WTC11 (cell line): ENCODE data around the gene CCDC183. TPM values are rescaled to one million over a fixed set of nuclear protein-coding genes. Genes with fewer than 3 reads are reported as not detected.

Source experiments
- ATAC-seq: fragments of 200-7000 bp; cut with Tn5 transposase; 2 replicates; pipeline ENCODE4 v1.10.0; 2021; ENCODE audit warnings: mild to moderate bottlenecking, moderate library complexity
- CTCF ChIA-PET: fragments of 300-600 bp; sonication (Branson Sonifier 250); formaldehyde crosslinking; loops from one replicate; lab custom pipeline; 2021; ENCODE audit warnings: antibody characterized with exemption; lab: Charles Lee
- POLR2A ChIA-PET: fragments of 350-600 bp; sonication (Branson Sonifier 250); formaldehyde crosslinking; loops from one replicate; lab custom pipeline; 2021; ENCODE audit warnings: antibody characterized with exemption; lab: Charles Lee
- DNase-seq: peaks from one replicate; pipeline ENCODE4 v3.0.0; 2021; ENCODE audit warnings: low spot score
- H3K27ac Mint-ChIP-seq: 2 replicates; pipeline ENCODE4 v1.8.0; 2021; ENCODE audit warnings: mixed read lengths
- H3K27me3 Mint-ChIP-seq: 2 replicates; pipeline ENCODE4 v1.8.0; 2021; ENCODE audit warnings: low read depth, mild to moderate bottlenecking, moderate library complexity, mixed read lengths
- H3K36me3 Mint-ChIP-seq: 2 replicates; pipeline ENCODE4 v1.8.0; 2021; ENCODE audit warnings: mixed read lengths
- H3K4me1 Mint-ChIP-seq: 2 replicates; pipeline ENCODE4 v1.8.0; 2022; ENCODE audit warnings: mixed read lengths
- H3K4me3 Mint-ChIP-seq: 2 replicates; pipeline ENCODE4 v1.8.0; 2021; ENCODE audit warnings: mild to moderate bottlenecking, moderate library complexity, mixed read lengths
- H3K9me3 Mint-ChIP-seq: 2 replicates; pipeline ENCODE4 v1.8.0; 2021; ENCODE audit warnings: mixed read lengths
- ATF6 ChIP-seq: sonication (generic); formaldehyde crosslinking; IDR thresholded peaks from 2 replicates; pipeline ENCODE4 v1.8.1; 2023; ENCODE audit warnings: mild to moderate bottlenecking, missing genetic modification reagents
- CDX4 ChIP-seq: fragments of 250-450 bp; sonication (Bioruptor Pico); IDR thresholded peaks from 2 replicates; pipeline ENCODE4 v1.9.0; 2021; ENCODE audit warnings: moderate library complexity, mild to moderate bottlenecking, inconsistent platforms, borderline replicate concordance
- CREM ChIP-seq: sonication (generic); formaldehyde crosslinking; IDR thresholded peaks from 2 replicates; pipeline ENCODE4 v1.8.1; 2022; ENCODE audit warnings: mild to moderate bottlenecking, missing genetic modification reagents, moderate library complexity
- E2F1 ChIP-seq: sonication (generic); formaldehyde crosslinking; IDR thresholded peaks from 2 replicates; pipeline ENCODE4 v1.8.0; 2022; ENCODE audit warnings: mild to moderate bottlenecking, missing genetic modification reagents
- ETV6 ChIP-seq: sonication (generic); formaldehyde crosslinking; IDR thresholded peaks from 2 replicates; pipeline ENCODE4 v1.8.1; 2022; ENCODE audit warnings: mild to moderate bottlenecking, missing genetic modification reagents
- FOXJ3 ChIP-seq: sonication (generic); formaldehyde crosslinking; IDR thresholded peaks from 2 replicates; pipeline ENCODE4 v1.9.0; 2021; ENCODE audit warnings: missing genetic modification reagents, mild to moderate bottlenecking, borderline replicate concordance
- GRHL2 ChIP-seq: fragments of 250-450 bp; sonication (Bioruptor Pico); IDR thresholded peaks from 2 replicates; pipeline ENCODE4 v1.8.0; 2022; ENCODE audit warnings: mild to moderate bottlenecking, moderate library complexity; ENCODE audit not compliant: insufficient replicate concordance, severe bottlenecking
- JAZF1 ChIP-seq: fragments of 250-450 bp; sonication (Bioruptor Pico); IDR thresholded peaks from 2 replicates; pipeline ENCODE4 v1.9.0; 2021; ENCODE audit warnings: moderate library complexity, mild to moderate bottlenecking, inconsistent platforms
- JUN ChIP-seq: sonication (generic); formaldehyde crosslinking; IDR thresholded peaks from 2 replicates; pipeline ENCODE4 v1.8.0; 2023; ENCODE audit warnings: mild to moderate bottlenecking, missing genetic modification reagents
- MYBL2 ChIP-seq: sonication (generic); formaldehyde crosslinking; IDR thresholded peaks from 2 replicates; pipeline ENCODE4 v1.8.1; 2023; ENCODE audit warnings: mild to moderate bottlenecking, moderate library complexity, missing genetic modification reagents
- PRRX2 ChIP-seq: fragments of 250-450 bp; sonication (Bioruptor Pico); IDR thresholded peaks from 2 replicates; pipeline ENCODE4 v1.8.0; 2021; ENCODE audit warnings: mild to moderate bottlenecking
- TCF7 ChIP-seq: sonication (generic); formaldehyde crosslinking; IDR thresholded peaks from 2 replicates; pipeline ENCODE4 v1.8.0; 2022; ENCODE audit warnings: mild to moderate bottlenecking, low read depth, missing genetic modification reagents, moderate library complexity
- ZNF281 ChIP-seq: sonication (generic); formaldehyde crosslinking; IDR thresholded peaks from 2 replicates; pipeline ENCODE4 v1.8.0; 2023; ENCODE audit warnings: mild to moderate bottlenecking, missing genetic modification reagents
- total RNA-seq: library from RNA; stranded (reverse); gene quantifications from 3 replicates; pipeline ENCODE4 v1.2.3, GENCODE V29; 2021
- TF ChIP-seq, protein P1 (sequence below): fragments of 250-450 bp; sonication (Bioruptor Pico); IDR thresholded peaks from 2 replicates; pipeline ENCODE4 v1.9.0; 2021; ENCODE audit warnings: mild to moderate bottlenecking, borderline replicate concordance

The CCDC183 gene
- total RNA-seq, 1 experiment from 2014 or later, result 2.1 TPM

DNA sequence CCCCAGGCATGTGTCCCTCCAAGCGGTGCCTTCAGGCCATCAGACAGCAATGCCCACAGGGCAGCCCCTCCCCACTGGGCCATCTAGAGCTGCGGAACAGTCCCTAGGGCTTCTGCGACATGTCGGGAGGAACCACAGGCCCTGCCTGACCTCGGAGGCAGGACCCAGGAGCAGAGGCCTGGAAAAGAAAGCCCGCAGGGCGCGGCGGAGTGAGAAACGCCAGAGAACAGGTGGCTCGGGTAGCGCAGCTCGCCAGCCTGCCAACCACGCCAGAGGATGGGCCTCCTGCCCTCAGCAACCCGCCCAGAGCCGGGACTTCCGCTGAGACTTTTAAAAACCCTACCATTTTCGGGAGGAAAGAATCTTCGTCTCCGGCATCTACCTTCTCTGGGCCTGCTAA is 38.8 kb upstream of the CCDC183 start:
- peaks cover 6% of the 10 kb centered on the region for H3K36me3 Mint-ChIP-seq
- H3K9me3 Mint-ChIP-seq, result peaks cover 19% of the 10 kb centered on the region
- peaks cover 8% of the 10 kb centered on the region for H3K4me1 Mint-ChIP-seq
- no peak overlapping the region for H3K4me3 Mint-ChIP-seq
- no peak overlapping the region for H3K27ac Mint-ChIP-seq
- DNase-seq (no peak), ATAC-seq (no peak)
- CTCF ChIA-PET, result interaction anchor here (0.9 to 2.2 kb wide), 21 partner anchors 8 to 278 kb away, joined by 3 to 39 read pairs (median 5); partner anchors contain the start of genes FBXW5, LCN10, RABL6 and TMEM141
- POLR2A ChIA-PET, result no interaction called here
- no peaks in the 10 kb centered on the region; the same call in 1 of the 2 replicates for H3K27me3 Mint-ChIP-seq
- no peak for TF ChIP-seq CREM (CRISPR knock-in tag)
- TF ChIP-seq ATF6 (CRISPR knock-in tag), result no peak
- TF ChIP-seq FOXJ3, result no peak
- TF ChIP-seq E2F1 (CRISPR knock-in tag), result no peak
- no peak for TF ChIP-seq PRRX2 (CRISPR knock-in tag)
- TF ChIP-seq TCF7 (CRISPR knock-in tag), result no peak

GRCh38 chr9:136757751-136758140 is 38.4 kb upstream of the CCDC183 start:
- ATAC-seq (no peak), DNase-seq (no peak)
- Mint-ChIP-seq H3K27ac (no peak overlapping the region), H3K36me3 (peaks cover 3% of the 10 kb centered on the region; the same call in 1 of the 2 replicates), H3K4me1 (peaks cover 8% of the 10 kb centered on the region), H3K27me3 (no peaks in the 10 kb centered on the region; the same call in 1 of the 2 replicates), H3K9me3 (peaks cover 15% of the 10 kb centered on the region), H3K4me3 (no peak overlapping the region)
- CTCF ChIA-PET, result interaction anchor here (0.5 to 2.2 kb wide), 36 partner anchors 8 to 623 kb away, joined by 3 to 39 read pairs (median 3); partner anchors contain the start of genes FBXW5, LCN10, RABL6 and TMEM141
- TF ChIP-seq CDX4 (CRISPR knock-in tag) (no peak), ETV6 (no peak), GRHL2 (CRISPR knock-in tag) (no peak), MYBL2 (CRISPR knock-in tag) (no peak), JUN (CRISPR knock-in tag) (no peak), ZNF281 (CRISPR knock-in tag) (no peak), JAZF1 (CRISPR knock-in tag) (no peak)
- TF ChIP-seq, protein P1, sequence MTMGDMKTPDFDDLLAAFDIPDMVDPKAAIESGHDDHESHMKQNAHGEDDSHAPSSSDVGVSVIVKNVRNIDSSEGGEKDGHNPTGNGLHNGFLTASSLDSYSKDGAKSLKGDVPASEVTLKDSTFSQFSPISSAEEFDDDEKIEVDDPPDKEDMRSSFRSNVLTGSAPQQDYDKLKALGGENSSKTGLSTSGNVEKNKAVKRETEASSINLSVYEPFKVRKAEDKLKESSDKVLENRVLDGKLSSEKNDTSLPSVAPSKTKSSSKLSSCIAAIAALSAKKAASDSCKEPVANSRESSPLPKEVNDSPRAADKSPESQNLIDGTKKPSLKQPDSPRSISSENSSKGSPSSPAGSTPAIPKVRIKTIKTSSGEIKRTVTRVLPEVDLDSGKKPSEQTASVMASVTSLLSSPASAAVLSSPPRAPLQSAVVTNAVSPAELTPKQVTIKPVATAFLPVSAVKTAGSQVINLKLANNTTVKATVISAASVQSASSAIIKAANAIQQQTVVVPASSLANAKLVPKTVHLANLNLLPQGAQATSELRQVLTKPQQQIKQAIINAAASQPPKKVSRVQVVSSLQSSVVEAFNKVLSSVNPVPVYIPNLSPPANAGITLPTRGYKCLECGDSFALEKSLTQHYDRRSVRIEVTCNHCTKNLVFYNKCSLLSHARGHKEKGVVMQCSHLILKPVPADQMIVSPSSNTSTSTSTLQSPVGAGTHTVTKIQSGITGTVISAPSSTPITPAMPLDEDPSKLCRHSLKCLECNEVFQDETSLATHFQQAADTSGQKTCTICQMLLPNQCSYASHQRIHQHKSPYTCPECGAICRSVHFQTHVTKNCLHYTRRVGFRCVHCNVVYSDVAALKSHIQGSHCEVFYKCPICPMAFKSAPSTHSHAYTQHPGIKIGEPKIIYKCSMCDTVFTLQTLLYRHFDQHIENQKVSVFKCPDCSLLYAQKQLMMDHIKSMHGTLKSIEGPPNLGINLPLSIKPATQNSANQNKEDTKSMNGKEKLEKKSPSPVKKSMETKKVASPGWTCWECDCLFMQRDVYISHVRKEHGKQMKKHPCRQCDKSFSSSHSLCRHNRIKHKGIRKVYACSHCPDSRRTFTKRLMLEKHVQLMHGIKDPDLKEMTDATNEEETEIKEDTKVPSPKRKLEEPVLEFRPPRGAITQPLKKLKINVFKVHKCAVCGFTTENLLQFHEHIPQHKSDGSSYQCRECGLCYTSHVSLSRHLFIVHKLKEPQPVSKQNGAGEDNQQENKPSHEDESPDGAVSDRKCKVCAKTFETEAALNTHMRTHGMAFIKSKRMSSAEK (CRISPR knock-in tag), result no peak
- POLR2A ChIA-PET, result no interaction called here
